Measurements from ENCODE around the gene RAD51B.

The RAD51B gene

DNA sequence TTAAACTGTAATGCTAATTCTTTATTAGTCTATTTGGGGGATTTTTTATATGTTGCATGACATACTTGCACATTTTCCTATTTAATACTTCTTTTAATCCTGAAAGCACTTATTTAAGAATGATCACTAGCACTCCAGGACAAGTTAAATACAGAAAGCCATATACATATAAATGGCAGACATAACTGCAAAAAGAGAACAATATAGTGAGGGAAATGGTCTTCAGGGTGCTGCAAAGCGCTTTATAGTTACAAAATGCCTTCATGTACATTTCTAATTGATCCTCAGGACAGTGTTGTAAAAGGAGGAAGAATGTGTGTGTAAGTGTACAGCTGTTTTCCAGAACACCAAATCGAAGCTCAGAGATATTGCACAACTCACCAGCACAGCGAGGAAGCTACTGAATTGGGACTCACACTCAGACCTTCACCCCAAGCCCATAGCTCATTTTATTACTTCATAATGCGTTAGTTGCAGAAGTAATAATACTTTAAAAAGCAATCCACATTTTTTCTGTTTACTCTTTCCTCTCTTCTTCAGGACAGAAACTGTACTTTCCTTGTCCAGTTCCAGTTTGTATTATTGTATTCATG is 428.2 kb downstream of the RAD51B start:
- TF ChIP-seq, protein P1, sequence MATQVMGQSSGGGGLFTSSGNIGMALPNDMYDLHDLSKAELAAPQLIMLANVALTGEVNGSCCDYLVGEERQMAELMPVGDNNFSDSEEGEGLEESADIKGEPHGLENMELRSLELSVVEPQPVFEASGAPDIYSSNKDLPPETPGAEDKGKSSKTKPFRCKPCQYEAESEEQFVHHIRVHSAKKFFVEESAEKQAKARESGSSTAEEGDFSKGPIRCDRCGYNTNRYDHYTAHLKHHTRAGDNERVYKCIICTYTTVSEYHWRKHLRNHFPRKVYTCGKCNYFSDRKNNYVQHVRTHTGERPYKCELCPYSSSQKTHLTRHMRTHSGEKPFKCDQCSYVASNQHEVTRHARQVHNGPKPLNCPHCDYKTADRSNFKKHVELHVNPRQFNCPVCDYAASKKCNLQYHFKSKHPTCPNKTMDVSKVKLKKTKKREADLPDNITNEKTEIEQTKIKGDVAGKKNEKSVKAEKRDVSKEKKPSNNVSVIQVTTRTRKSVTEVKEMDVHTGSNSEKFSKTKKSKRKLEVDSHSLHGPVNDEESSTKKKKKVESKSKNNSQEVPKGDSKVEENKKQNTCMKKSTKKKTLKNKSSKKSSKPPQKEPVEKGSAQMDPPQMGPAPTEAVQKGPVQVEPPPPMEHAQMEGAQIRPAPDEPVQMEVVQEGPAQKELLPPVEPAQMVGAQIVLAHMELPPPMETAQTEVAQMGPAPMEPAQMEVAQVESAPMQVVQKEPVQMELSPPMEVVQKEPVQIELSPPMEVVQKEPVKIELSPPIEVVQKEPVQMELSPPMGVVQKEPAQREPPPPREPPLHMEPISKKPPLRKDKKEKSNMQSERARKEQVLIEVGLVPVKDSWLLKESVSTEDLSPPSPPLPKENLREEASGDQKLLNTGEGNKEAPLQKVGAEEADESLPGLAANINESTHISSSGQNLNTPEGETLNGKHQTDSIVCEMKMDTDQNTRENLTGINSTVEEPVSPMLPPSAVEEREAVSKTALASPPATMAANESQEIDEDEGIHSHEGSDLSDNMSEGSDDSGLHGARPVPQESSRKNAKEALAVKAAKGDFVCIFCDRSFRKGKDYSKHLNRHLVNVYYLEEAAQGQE (IDR thresholded peaks at IDR 0.05; ENCODE audit: insufficient replicate concordance, low read depth) = no peak
- TF ChIP-seq POLR2AphosphoS5 (IDR thresholded peaks at IDR 0.05; ENCODE audit: low read depth) (no peak), GABPA (IDR thresholded peaks at IDR 0.05; ENCODE audit: low read depth) (no peak), SPI1 (IDR thresholded peaks at IDR 0.05; ENCODE audit: borderline replicate concordance, low read depth) (no peak)
- TF ChIP-seq, protein P2, sequence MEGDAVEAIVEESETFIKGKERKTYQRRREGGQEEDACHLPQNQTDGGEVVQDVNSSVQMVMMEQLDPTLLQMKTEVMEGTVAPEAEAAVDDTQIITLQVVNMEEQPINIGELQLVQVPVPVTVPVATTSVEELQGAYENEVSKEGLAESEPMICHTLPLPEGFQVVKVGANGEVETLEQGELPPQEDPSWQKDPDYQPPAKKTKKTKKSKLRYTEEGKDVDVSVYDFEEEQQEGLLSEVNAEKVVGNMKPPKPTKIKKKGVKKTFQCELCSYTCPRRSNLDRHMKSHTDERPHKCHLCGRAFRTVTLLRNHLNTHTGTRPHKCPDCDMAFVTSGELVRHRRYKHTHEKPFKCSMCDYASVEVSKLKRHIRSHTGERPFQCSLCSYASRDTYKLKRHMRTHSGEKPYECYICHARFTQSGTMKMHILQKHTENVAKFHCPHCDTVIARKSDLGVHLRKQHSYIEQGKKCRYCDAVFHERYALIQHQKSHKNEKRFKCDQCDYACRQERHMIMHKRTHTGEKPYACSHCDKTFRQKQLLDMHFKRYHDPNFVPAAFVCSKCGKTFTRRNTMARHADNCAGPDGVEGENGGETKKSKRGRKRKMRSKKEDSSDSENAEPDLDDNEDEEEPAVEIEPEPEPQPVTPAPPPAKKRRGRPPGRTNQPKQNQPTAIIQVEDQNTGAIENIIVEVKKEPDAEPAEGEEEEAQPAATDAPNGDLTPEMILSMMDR (IDR thresholded peaks at IDR 0.05; ENCODE audit: insufficient read depth, low read length) = no peak
- no peak overlapping the region for H3K27ac ChIP-seq (replicated peaks)
- H3K27me3 ChIP-seq (ENCODE audit: insufficient read depth, poor library complexity, severe bottlenecking) = no peaks in the 10 kb centered on the region
- no peak overlapping the region for H3K4me3 ChIP-seq (replicated peaks; ENCODE audit: insufficient read depth, low read length)
- DNase-seq (ENCODE audit: low read depth in 1 of 2, low spot score in 1 of 2) = peak; percentile 28 to 38

DNA sequence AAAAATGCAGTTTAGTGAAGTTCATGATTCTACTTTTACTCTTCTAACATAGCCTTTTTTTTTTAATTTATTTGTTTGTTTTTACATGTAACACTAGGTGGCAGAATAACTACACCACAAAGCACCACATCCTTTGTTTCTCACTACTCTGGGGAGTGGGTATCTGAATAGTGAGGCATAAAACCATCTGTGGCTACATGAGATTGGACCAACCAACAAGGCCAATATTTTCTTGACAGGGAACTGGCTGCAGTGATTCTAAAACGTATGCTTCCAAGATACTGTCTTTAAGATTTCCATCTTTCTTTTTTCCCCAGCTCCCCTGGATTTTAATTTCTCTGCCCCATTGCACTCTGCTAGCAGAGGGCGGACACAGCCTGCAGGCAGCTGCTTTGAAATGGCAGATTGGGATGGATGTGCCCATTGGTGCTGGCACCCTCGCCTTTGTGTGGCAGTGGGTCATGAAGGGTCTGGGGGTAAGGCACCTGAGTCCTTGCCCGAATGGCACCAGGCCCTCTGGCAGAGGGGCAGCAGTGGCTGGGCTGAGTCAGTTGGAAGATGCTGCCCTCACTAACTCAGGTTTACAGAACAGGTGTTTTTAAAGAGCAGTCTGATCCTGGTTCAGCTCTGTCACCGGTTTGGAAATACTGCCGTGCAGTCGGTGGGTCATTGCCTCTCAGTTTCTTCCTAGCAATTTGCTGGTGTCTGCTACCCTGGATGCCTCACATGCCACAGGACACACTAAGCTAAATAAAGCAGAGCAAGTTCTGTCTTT is 429.1 kb downstream of the RAD51B start:
- H3K27me3 ChIP-seq (ENCODE audit: insufficient read depth, poor library complexity, severe bottlenecking) = no peaks in the 10 kb centered on the region
- H3K27ac ChIP-seq (replicated peaks) = no peak overlapping the region
- TF ChIP-seq SPI1 (IDR thresholded peaks at IDR 0.05; ENCODE audit: borderline replicate concordance, low read depth) (no peak), GABPA (IDR thresholded peaks at IDR 0.05; ENCODE audit: low read depth) (no peak), POLR2AphosphoS5 (IDR thresholded peaks at IDR 0.05; ENCODE audit: low read depth) (no peak)
- TF ChIP-seq, protein P2 (IDR thresholded peaks at IDR 0.05; ENCODE audit: insufficient read depth, low read length) = no peak
- TF ChIP-seq, protein P1 (IDR thresholded peaks at IDR 0.05; ENCODE audit: insufficient replicate concordance, low read depth) = no peak
- no peak for DNase-seq (ENCODE audit: low read depth in 1 of 2, low spot score in 1 of 2)
- no peak overlapping the region for H3K4me3 ChIP-seq (replicated peaks; ENCODE audit: insufficient read depth, low read length)

DNA sequence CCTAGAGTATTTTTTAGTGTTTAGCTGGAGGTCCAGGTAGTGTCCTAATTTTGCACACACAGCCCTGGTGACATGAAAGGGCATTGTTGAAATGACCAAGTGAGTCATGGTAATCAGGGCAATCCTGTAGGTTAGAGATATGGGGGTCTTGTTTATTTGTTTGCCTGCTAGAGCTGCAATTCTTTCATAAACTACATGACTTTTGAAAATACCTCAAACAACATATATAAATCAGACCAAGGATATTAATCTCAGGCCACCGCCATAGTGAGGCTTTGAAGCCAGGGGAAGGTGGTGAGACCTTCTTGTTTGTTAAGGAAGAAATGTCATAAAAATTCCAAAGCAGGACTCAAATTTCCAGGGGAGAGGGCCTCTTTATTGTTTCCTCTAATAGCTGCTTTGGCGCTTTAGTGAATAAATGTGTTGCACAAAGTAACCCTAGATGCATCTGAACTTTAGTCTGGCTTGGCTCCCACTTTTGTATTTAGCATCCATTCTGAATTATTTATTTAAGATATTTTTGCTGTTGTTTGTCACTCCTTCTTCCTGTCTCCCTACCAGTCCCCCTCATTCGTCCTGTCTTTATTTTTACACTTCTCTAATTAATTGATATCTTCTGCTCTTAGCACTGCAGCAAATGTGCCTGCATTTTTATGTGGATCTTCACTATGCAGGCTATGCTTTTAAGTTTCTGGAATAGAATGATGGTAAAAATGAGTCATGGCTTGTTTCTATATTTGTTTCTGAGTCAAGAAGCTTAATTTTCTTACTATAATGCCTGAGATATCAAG is 430.3 kb downstream of the RAD51B start:
- TF ChIP-seq GABPA (IDR thresholded peaks at IDR 0.05; ENCODE audit: low read depth) (no peak), SPI1 (IDR thresholded peaks at IDR 0.05; ENCODE audit: borderline replicate concordance, low read depth) (no peak)
- TF ChIP-seq, protein P2 (IDR thresholded peaks at IDR 0.05; ENCODE audit: insufficient read depth, low read length) = no peak
- TF ChIP-seq, protein P1 (IDR thresholded peaks at IDR 0.05; ENCODE audit: insufficient replicate concordance, low read depth) = no peak
- H3K4me3 ChIP-seq (replicated peaks; ENCODE audit: insufficient read depth, low read length) = no peak overlapping the region
- H3K27ac ChIP-seq (replicated peaks) = no peak overlapping the region
- H3K27me3 ChIP-seq (ENCODE audit: insufficient read depth, poor library complexity, severe bottlenecking) = no peaks in the 10 kb centered on the region
- DNase-seq (ENCODE audit: low read depth in 1 of 2, low spot score in 1 of 2) = no peak

Data from HL-60 (cell line).